Activated CD8-positive, alpha-beta memory T cell treated with anti-CD3 and anti-CD28 coated beads, Interleukin-2, amount 50 U/mL, for 1 hour (primary cell): ENCODE data around the gene FAM13A.

Experiments used
- DNase-seq: peaks from one replicate; pipeline ENCODE4 v3.0.0-alpha.2; 2020; ENCODE audit errors: extremely low read depth

The FAM13A gene

GRCh38 chr4:88750369-88750768 is 306.6 kb downstream of the FAM13A start:
- DNase-seq, result no peak

GRCh38 chr4:88747351-88747750 is 309.6 kb downstream of the FAM13A start:
- no peak for DNase-seq

GRCh38 chr4:88746206-88746605 is 310.8 kb downstream of the FAM13A start:
- no peak for DNase-seq

GRCh38 chr4:88745581-88746163 is 311.3 kb downstream of the FAM13A start:
- DNase-seq, result no peak

GRCh38 chr4:88745175-88745574 is 311.8 kb downstream of the FAM13A start:
- no peak for DNase-seq

- no peak for DNase-seq
Measured at GRCh38 chr4:88744609-88745008, 312.4 kb downstream of the FAM13A start.

- DNase-seq, result no peak
Measured at GRCh38 chr4:88743696-88744095, 313.3 kb downstream of the FAM13A start.

- DNase-seq, result no peak
Measured at GRCh38 chr4:88742561-88742960, 314.4 kb downstream of the FAM13A start.

- no peak for DNase-seq
Measured at GRCh38 chr4:88738180-88738579, 318.8 kb downstream of the FAM13A start.

GRCh38 chr4:88737307-88737941 is 319.6 kb downstream of the FAM13A start:
- no peak for DNase-seq

GRCh38 chr4:88736264-88736663 is 320.7 kb downstream of the FAM13A start:
- no peak for DNase-seq

- DNase-seq, result no peak
Measured at GRCh38 chr4:88735564-88735963, 321.4 kb downstream of the FAM13A start.

GRCh38 chr4:88734403-88734949 is 322.5 kb downstream of the FAM13A start:
- DNase-seq, result no peak

- no peak for DNase-seq
Measured at GRCh38 chr4:88732714-88733368, 324.1 kb downstream of the FAM13A start.

GRCh38 chr4:88731381-88731780 is 325.6 kb downstream of the FAM13A start:
- no peak for DNase-seq

- DNase-seq, result no peak
Measured at GRCh38 chr4:88730811-88731210, 326.2 kb downstream of the FAM13A start.

GRCh38 chr4:88729146-88729760 is 327.7 kb downstream of the FAM13A start:
- DNase-seq, result no peak

- DNase-seq, result no peak
Measured at GRCh38 chr4:88728146-88728545, 328.8 kb downstream of the FAM13A start.

- DNase-seq, result no peak
Measured at GRCh38 chr4:88725986-88726385, 331.0 kb downstream of the FAM13A start.

- DNase-seq, result no peak
Measured at GRCh38 chr4:88725143-88725542, 331.8 kb downstream of the FAM13A start.

- no peak for DNase-seq
Measured at GRCh38 chr4:88724406-88724805, 332.6 kb downstream of the FAM13A start.

GRCh38 chr4:88722828-88723227 is 334.2 kb downstream of the FAM13A start:
- DNase-seq, result no peak
